ENCODE measurements around the gene LIMCH1.

DNA sequence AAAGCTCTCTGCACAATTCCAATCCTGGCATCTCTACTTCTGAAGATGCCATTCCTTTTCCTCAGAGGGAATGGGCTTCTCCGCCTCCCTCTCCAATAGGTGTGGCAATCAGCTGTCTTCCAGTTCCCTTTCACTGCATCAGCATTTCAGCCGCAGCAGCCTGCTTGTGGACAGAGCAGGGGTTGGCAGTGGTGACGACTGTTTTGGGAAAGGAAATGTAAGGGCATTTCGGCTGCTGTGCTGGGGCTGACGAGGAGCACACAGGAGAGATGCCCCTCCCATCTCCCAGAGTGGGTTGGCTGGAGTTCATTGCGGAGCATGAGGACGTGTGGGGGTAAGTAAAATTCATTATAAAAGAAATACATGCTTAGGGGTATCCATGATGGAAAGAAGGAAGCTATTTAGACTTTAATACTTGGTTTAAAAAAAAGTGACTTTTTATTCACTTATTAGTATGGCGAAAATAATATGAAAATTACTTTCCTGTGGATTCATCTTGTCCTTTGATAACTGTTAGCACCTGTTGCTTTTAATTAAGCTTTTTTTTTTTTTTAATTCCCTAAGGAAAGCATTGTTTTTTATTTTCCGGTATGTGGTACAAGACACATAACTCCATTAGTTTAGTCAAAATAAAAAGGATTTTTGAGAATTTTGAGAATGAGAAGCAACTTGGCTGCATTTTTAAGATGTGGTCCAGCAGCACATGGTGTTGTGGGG lies at the start of gene LIMCH1:
- TF ChIP-seq, protein P1, sequence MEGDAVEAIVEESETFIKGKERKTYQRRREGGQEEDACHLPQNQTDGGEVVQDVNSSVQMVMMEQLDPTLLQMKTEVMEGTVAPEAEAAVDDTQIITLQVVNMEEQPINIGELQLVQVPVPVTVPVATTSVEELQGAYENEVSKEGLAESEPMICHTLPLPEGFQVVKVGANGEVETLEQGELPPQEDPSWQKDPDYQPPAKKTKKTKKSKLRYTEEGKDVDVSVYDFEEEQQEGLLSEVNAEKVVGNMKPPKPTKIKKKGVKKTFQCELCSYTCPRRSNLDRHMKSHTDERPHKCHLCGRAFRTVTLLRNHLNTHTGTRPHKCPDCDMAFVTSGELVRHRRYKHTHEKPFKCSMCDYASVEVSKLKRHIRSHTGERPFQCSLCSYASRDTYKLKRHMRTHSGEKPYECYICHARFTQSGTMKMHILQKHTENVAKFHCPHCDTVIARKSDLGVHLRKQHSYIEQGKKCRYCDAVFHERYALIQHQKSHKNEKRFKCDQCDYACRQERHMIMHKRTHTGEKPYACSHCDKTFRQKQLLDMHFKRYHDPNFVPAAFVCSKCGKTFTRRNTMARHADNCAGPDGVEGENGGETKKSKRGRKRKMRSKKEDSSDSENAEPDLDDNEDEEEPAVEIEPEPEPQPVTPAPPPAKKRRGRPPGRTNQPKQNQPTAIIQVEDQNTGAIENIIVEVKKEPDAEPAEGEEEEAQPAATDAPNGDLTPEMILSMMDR (IDR thresholded peaks at IDR 0.05), result no peak
- peak in 1 of 2 donors; percentile 21 for TF ChIP-seq POLR2A (IDR thresholded peaks at IDR 0.05)

All from adrenal gland (tissue), 5 donors.